NCI-H2107 (cell line): Measurements from ENCODE around the gene SNX33.
"Not testable (repeated sequence)": the region's sequence is repeated elsewhere in the genome, so short reads cannot be mapped to it uniquely, and the experiment has no call there.

Experiments used
- DNase-seq: peaks from one replicate; lab custom pipeline; 2025; lab: John Stamatoyannopoulos, UW

Gene SNX33

GRCh38 chr15:75699961-75700874 lies 52.5 kb downstream of the SNX33 start:
- not testable (repeated sequence) for DNase-seq

- not testable (repeated sequence) for DNase-seq
Observed at GRCh38 chr15:75701071-75702003, 53.6 kb downstream of the SNX33 start.

GRCh38 chr15:75702436-75702835 lies 54.7 kb downstream of the SNX33 start:
- DNase-seq: no peak

GRCh38 chr15:75703440-75704262 lies 55.9 kb downstream of the SNX33 start:
- DNase-seq: not testable (repeated sequence)

- DNase-seq: no peak
Observed at GRCh38 chr15:75704263-75704615, 56.5 kb downstream of the SNX33 start.

- DNase-seq: no peak
Observed at GRCh38 chr15:75704618-75705017, 56.9 kb downstream of the SNX33 start.

GRCh38 chr15:75705375-75705774 lies 57.7 kb downstream of the SNX33 start:
- not testable (repeated sequence) for DNase-seq

GRCh38 chr15:75705854-75706681 lies 58.4 kb downstream of the SNX33 start:
- DNase-seq: no peak

GRCh38 chr15:75706682-75706954 lies 58.9 kb downstream of the SNX33 start:
- DNase-seq: no peak

GRCh38 chr15:75709458-75709857 lies 61.7 kb downstream of the SNX33 start:
- not testable (repeated sequence) for DNase-seq

- not testable (repeated sequence) for DNase-seq
Observed at GRCh38 chr15:75710874-75711273, 63.2 kb downstream of the SNX33 start.

- not testable (repeated sequence) for DNase-seq
Observed at GRCh38 chr15:75711495-75711894, 63.8 kb downstream of the SNX33 start.
